IMR-90 (cell line): Measurements from ENCODE around the gene TES. TPM values are rescaled to one million over a fixed set of nuclear protein-coding genes. Genes with fewer than 3 reads are reported as not detected.

Experiments used
- ATAC-seq: fragments of 200-7000 bp; cut with Tn5 transposase; 2 replicates; pipeline ENCODE4 v1.9.1; 2020; ENCODE audit warnings: low read depth, mild to moderate bottlenecking, moderate library complexity
- BruUV-seq: library from RNA; stranded (reverse); fragments of 400-500 nt; replicated peaks from 2 replicates; lab custom pipeline; 2021; lab: Mats Ljungman, UMichigan
- CTCF ChIA-PET: fragments of 300-600 bp; formaldehyde crosslinking; extraction: SDS; loops from one replicate; lab custom pipeline; 2021; ENCODE audit warnings: antibody characterized with exemption; lab: Yijun Ruan, JAX
- POLR2A ChIA-PET: fragments of 300-600 bp; sonication (Branson Sonifier 250); formaldehyde crosslinking; loops from one replicate; lab custom pipeline; 2022; ENCODE audit warnings: antibody characterized with exemption; ENCODE audit not compliant: unreplicated experiment; lab: Charles Lee
- DNase-seq: peaks from one replicate; pipeline ENCODE4 v3.0.0; 2013
- H2AFZ ChIP-seq: replicated peaks from 2 replicates; pipeline ENCODE3; 2013; ENCODE audit warnings: low read length, mild to moderate bottlenecking; ENCODE audit not compliant: poor library complexity
- H2AK5ac ChIP-seq: 2 replicates; pipeline ENCODE4 v1.6.1; 2013; ENCODE audit warnings: low read depth, low read length, inconsistent platforms
- H2AK9ac ChIP-seq: replicated peaks from 2 replicates; pipeline ENCODE3; 2013; ENCODE audit warnings: mild to moderate bottlenecking, low read depth, low read length, moderate library complexity; ENCODE audit not compliant: poor library complexity
- H2BK120ac ChIP-seq: 2 replicates; pipeline ENCODE4 v1.6.1; 2013; ENCODE audit warnings: low read depth, low read length, inconsistent platforms
- H2BK15ac ChIP-seq: 3 replicates; pipeline ENCODE4 v1.6.1; 2013; ENCODE audit warnings: low read depth, low read length, inconsistent platforms
- H2BK20ac ChIP-seq: 2 replicates; pipeline ENCODE4 v1.6.1; 2013; ENCODE audit warnings: low read depth, mild to moderate bottlenecking, inconsistent platforms, low read length, moderate library complexity
- H2BK5ac ChIP-seq: 2 replicates; pipeline ENCODE4 v1.6.1; 2013; ENCODE audit warnings: mild to moderate bottlenecking, low read depth, low read length, inconsistent platforms; ENCODE audit not compliant: poor library complexity, severe bottlenecking
- H3K14ac ChIP-seq: replicated peaks from 2 replicates; pipeline ENCODE4 v1.6.1; 2013; ENCODE audit warnings: low read depth, low read length, inconsistent platforms
- H3K18ac ChIP-seq: 2 replicates; pipeline ENCODE4 v1.6.1; 2013; ENCODE audit warnings: low read depth, low read length, control low read depth
- H3K23ac ChIP-seq: 2 replicates; pipeline ENCODE4 v1.6.1; 2013; ENCODE audit warnings: low read depth, low read length, inconsistent platforms
- H3K27ac ChIP-seq: 2 replicates; pipeline ENCODE4 v1.5.1; 2013; ENCODE audit warnings: mild to moderate bottlenecking, control low read depth, low read length; ENCODE audit not compliant: insufficient read depth
- H3K27me3 ChIP-seq: 2 replicates; pipeline ENCODE4 v1.6.1; 2013; ENCODE audit warnings: low read length; ENCODE audit not compliant: control insufficient read depth, insufficient read depth
- H3K36me3 ChIP-seq: 2 replicates; pipeline ENCODE4 v1.6.1; 2013; ENCODE audit warnings: low read length, mixed read lengths; ENCODE audit not compliant: control insufficient read depth, insufficient read depth
- H3K4ac ChIP-seq: 2 replicates; pipeline ENCODE4 v1.6.1; 2013; ENCODE audit warnings: low read depth, low read length, inconsistent platforms
- H3K4me1 ChIP-seq: 2 replicates; pipeline ENCODE4 v1.6.1; 2013; ENCODE audit warnings: low read length, mixed read lengths; ENCODE audit not compliant: control insufficient read depth, insufficient read depth
- H3K4me2 ChIP-seq: 2 replicates; pipeline ENCODE4 v1.6.1; 2013; ENCODE audit warnings: low read depth, mild to moderate bottlenecking, control low read depth, low read length, moderate library complexity
- H3K4me3 ChIP-seq: 2 replicates; pipeline ENCODE4 v1.5.1; 2013; ENCODE audit warnings: low read depth, mild to moderate bottlenecking, control low read depth, low read length, moderate library complexity; ENCODE audit not compliant: insufficient read depth
- H3K56ac ChIP-seq: 2 replicates; pipeline ENCODE4 v1.6.1; 2013; ENCODE audit warnings: low read length, inconsistent platforms; ENCODE audit not compliant: insufficient read depth; ENCODE audit errors: extremely low read depth
- H3K79me1 ChIP-seq, 2 experiments: 2 replicates each; pipeline ENCODE4 v1.6.1; 2013; ENCODE audit warnings: low read length in 2 of 2, inconsistent platforms in 1 of 2, low read depth in 1 of 2
- H3K9ac ChIP-seq: 2 replicates; pipeline ENCODE4 v1.6.1; 2013; ENCODE audit warnings: low read depth, low read length, control low read depth
- H3K9me1 ChIP-seq: 2 replicates; pipeline ENCODE4 v1.6.1; 2013; ENCODE audit warnings: low read length, inconsistent platforms; ENCODE audit not compliant: insufficient read depth
- H3K9me3 ChIP-seq: 2 replicates; pipeline ENCODE4 v1.6.1; 2013; ENCODE audit warnings: low read length; ENCODE audit not compliant: control insufficient read depth, insufficient read depth
- H4K20me1 ChIP-seq: 2 replicates; pipeline ENCODE4 v1.6.1; 2013; ENCODE audit warnings: low read length, inconsistent platforms; ENCODE audit not compliant: insufficient read depth
- H4K5ac ChIP-seq: 2 replicates; pipeline ENCODE4 v1.6.1; 2013; ENCODE audit warnings: mild to moderate bottlenecking, low read depth, low read length, control low read depth
- H4K8ac ChIP-seq, 2 experiments: 2 replicates each; pipeline ENCODE4 v1.6.1; 2013; ENCODE audit warnings: low read depth in 2 of 2, low read length in 2 of 2, control low read depth in 1 of 2, inconsistent platforms in 1 of 2
- H4K91ac ChIP-seq: 2 replicates; pipeline ENCODE4 v1.6.1; 2013; ENCODE audit warnings: low read depth, low read length, inconsistent platforms; ENCODE audit not compliant: insufficient read depth
- MAFK ChIP-seq: IDR thresholded peaks from 2 replicates; pipeline ENCODE4 v1.6.1; 2012; ENCODE audit warnings: low read depth, low read length, improper control_type of control experiment
- RAD21 ChIP-seq: IDR thresholded peaks from 2 replicates; pipeline ENCODE4 v1.6.1; 2012; ENCODE audit warnings: low read length, improper control_type of control experiment
- SMC3 ChIP-seq: fragments of 150-350 bp; IDR thresholded peaks from 2 replicates; pipeline ENCODE4 v1.6.1; 2016; ENCODE audit warnings: low read depth, mild to moderate bottlenecking, antibody characterized with exemption, low read length, moderate library complexity
- WGBS, 2 experiments: methylation state at CpG; one replicate each; pipeline versions ENCODE4 v1.1.5 to v1.1.7; 2013; ENCODE audit warnings: missing lambda C conversion rate in 2 of 2; ENCODE audit not compliant: insufficient read length in 1 of 2; ENCODE audit errors: extremely low coverage in 2 of 2; 5-methylcytosine and 5-hydroxymethylcytosine counted together
- dilution Hi-C: fragments of 300-500 bp; cut with HindIII; formaldehyde crosslinking; loops from one replicate; pipeline ENCODE4 v1.14.3; 2018; ENCODE audit warnings: low sequenced_read_pairs; ENCODE audit not compliant: unreplicated experiment
- in situ Hi-C: fragments of 300-500 bp; cut with MboI; formaldehyde crosslinking; loops from 3 replicates; pipeline ENCODE4 v1.14.3; 2019; ENCODE audit warnings: low sequenced_read_pairs, inconsistent platforms, mixed read lengths
- intact Hi-C: fragments of 100-400 bp; cut with micrococcal nuclease; formaldehyde crosslinking; loops from 2 replicates; pipeline ENCODE4 v1.10.0; 2022
- polyA plus RNA-seq, 3 experiments: library from polyadenylated mRNA; depleted of rRNA; stranded (reverse); fragments of >200 nt; gene quantifications; 2 replicates each; pipeline ENCODE4 v1.2.3, GENCODE V29; 2012; ENCODE audit warnings: low replicate concordance in 1 of 3
- total RNA-seq: library from RNA; depleted of rRNA; stranded (reverse); fragments of >200 nt; gene quantifications from 2 replicates; pipeline ENCODE4 v1.2.3, GENCODE V29; 2012
- TF ChIP-seq, protein P1 (sequence below): conservative IDR thresholded peaks from 2 replicates; pipeline ENCODE4 v1.5.1; 2012; ENCODE audit warnings: mild to moderate bottlenecking, low read depth, low read length, improper control_type of control experiment

TES gene
- total and polyA plus RNA-seq, 2 of the 4 experiments (the other 2 are of a cell fraction): 54.0 to 83.3 TPM

DNA sequence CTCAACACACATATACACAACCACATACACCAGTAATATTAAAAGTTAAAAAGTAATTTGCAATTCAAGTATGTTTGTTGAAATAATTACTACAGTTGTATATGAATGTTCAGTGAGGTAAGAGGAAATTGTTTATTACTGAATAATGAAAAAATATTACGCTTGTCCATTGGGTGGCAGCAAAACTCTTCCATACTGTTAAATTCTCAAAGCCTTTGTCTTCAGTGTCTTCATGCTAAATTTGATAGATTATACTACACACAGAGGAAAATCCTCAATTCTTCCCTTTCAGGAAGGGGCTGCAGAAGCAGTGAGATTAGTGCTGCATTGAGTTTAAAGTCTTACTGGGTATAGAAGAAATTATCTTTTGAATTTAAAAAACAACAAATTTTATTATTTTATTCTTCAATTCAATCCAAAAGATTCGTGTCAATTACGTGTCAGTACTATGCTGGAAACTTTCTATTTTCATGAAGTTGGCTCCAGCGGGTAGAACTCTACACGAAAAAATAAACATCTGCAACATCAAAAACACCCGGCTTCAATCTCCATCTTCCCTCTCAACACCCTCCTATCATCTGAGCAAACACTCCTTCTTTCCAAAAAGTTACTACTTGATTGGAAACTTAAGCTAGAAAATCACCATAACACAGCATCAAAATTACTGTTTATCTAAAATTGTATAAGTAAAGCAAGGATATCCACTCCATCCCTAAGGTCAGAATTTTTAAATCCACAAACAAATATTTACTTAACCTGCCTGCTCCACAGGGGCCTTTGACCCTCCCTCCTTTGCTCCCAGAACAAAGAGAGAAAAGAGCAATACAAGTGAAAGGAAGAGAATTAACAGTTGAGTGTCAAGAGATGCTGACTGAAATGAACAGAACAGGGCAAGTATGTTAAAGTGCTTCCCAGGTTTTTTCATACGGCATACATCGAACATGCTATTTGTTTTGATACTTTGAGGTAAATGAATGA is 37.0 kb upstream of the TES start:
- H3K79me1 ChIP-seq: no peaks in the 10 kb centered on the region; a peak in 1 of 4 replicates
- H3K4ac ChIP-seq: peak overlapping the region; percentile 42; the same call in 1 of the 2 replicates
- dilution Hi-C loops (no loop called here), in situ Hi-C loops (loop anchor here (10.0 kb wide), 3 partner anchors 351 to 641 kb away; partner anchors contain the start of gene CAV1), intact Hi-C loops (loop anchor here (1.0 to 5.0 kb wide), 4 partner anchors 35 to 635 kb away; partner anchors contain the start of gene MET)
- H3K9ac ChIP-seq: no peak overlapping the region
- peak; percentile 69 for DNase-seq
- peaks cover 15% of the 10 kb centered on the region for H3K4me1 ChIP-seq
- peak overlapping the region; percentile 22 for H2BK5ac ChIP-seq
- 0% methylated on average over 2 of the region's 8 CpGs; no CpG with 5 or more reads in 1 of the 2 experiments for WGBS, 2 experiments
- no peak overlapping the region for H3K4me3 ChIP-seq
- peak overlapping the region; percentile 0 for H3K14ac ChIP-seq
- H2BK120ac ChIP-seq: peak overlapping the region; percentile 61; the same call in 1 of the 2 replicates
- no peak overlapping the region for H2AK9ac ChIP-seq
- peaks cover 6% of the 10 kb centered on the region; the same call in 1 of the 2 replicates for H3K9me1 ChIP-seq
- H3K36me3 ChIP-seq: no peaks in the 10 kb centered on the region
- ChIA-PET POLR2A (no interaction called here), CTCF (interaction anchor here (0.6 to 2.0 kb wide), 7 partner anchors 35 to 419 kb away, joined by 3 to 12 read pairs (median 4); no protein-coding TSS in a partner anchor)
- H3K56ac ChIP-seq: no peak overlapping the region
- no peaks in the 10 kb centered on the region for H4K20me1 ChIP-seq
- H3K4me2 ChIP-seq: no peak overlapping the region
- TF ChIP-seq, protein P1, sequence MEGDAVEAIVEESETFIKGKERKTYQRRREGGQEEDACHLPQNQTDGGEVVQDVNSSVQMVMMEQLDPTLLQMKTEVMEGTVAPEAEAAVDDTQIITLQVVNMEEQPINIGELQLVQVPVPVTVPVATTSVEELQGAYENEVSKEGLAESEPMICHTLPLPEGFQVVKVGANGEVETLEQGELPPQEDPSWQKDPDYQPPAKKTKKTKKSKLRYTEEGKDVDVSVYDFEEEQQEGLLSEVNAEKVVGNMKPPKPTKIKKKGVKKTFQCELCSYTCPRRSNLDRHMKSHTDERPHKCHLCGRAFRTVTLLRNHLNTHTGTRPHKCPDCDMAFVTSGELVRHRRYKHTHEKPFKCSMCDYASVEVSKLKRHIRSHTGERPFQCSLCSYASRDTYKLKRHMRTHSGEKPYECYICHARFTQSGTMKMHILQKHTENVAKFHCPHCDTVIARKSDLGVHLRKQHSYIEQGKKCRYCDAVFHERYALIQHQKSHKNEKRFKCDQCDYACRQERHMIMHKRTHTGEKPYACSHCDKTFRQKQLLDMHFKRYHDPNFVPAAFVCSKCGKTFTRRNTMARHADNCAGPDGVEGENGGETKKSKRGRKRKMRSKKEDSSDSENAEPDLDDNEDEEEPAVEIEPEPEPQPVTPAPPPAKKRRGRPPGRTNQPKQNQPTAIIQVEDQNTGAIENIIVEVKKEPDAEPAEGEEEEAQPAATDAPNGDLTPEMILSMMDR: peak; percentile 71
- TF ChIP-seq MAFK: no peak
- peak; percentile 75 for TF ChIP-seq SMC3
- TF ChIP-seq RAD21: peak; percentile 87
- ATAC-seq: peak; percentile 31
- BruUV-seq: no TSS peak
- no peak overlapping the region for H3K27ac ChIP-seq
- peak overlapping the region; percentile 77; the same call in 1 of the 2 replicates for H2AK5ac ChIP-seq
- peak overlapping the region; percentile 20 to 43; a peak in 2 of 4 replicates for H4K8ac ChIP-seq
- H3K18ac ChIP-seq: peak overlapping the region; percentile 82; the same call in 1 of the 2 replicates
- peak overlapping the region; percentile 81 for H4K5ac ChIP-seq
- peak overlapping the region; percentile 84; the same call in 1 of the 3 replicates for H2BK15ac ChIP-seq
- H4K91ac ChIP-seq: peak overlapping the region; percentile 67
- H2AFZ ChIP-seq: no peak overlapping the region
- H3K9me3 ChIP-seq: no peaks in the 10 kb centered on the region
- 0 out of 2 replicates have a peak overlapping the region, but pooled peaks have one; percentile 8 for H3K23ac ChIP-seq
- peak overlapping the region; percentile 54 for H2BK20ac ChIP-seq
- H3K27me3 ChIP-seq: no peaks in the 10 kb centered on the region
